CD4-positive, alpha-beta T cell treated with Interleukin-6 at 100 ng/mL for 8 hours (primary cell): ENCODE results near the gene VRK1.
"Not testable (repeated sequence)": the region's sequence is repeated elsewhere in the genome, so short reads cannot be mapped to it uniquely, and the experiment has no call there.

Experiments used
- DNase-seq: peaks from one replicate; pipeline ENCODE4 v3.0.0-alpha.2; 2020; ENCODE audit warnings: mixed read lengths, low spot score

The VRK1 gene

DNA sequence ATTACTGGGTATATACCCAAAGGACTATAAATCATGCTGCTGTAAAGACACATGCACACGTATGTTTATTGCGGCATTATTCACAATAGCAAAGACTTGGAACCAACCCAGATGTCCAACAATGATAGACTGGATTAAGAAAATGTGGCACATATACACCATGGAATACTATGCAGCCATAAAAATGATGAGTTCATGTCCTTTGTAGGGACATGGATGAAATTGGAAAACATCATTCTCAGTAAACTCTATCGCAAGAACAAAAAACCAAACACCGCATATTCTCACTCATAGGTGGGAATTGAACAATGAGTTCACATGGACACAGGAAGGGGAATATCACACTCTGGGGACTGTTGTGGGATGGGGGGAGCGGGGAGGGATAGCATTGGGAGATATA lies 86.8 kb downstream of the VRK1 start:
- DNase-seq, result not testable (repeated sequence)

DNA sequence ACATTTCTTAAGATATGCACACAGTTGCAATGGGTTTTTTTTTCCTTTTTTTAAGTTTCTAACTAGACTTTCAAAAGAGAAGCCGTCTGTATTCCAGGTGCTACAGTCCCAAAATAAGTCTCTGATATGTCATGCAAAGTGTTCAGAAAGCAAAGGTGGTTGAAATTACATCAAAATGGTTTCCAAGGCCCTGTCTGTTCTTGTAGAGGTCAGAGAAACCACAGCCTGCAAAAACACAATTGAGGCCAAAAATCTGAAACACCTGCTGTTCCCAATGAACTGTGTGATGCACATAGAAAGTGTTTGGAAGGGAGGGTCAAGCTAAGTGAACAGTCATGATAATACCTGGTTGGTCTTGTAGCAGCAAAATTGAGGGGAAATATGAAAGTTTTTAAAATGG lies 91.0 kb downstream of the VRK1 start:
- no peak for DNase-seq

DNA sequence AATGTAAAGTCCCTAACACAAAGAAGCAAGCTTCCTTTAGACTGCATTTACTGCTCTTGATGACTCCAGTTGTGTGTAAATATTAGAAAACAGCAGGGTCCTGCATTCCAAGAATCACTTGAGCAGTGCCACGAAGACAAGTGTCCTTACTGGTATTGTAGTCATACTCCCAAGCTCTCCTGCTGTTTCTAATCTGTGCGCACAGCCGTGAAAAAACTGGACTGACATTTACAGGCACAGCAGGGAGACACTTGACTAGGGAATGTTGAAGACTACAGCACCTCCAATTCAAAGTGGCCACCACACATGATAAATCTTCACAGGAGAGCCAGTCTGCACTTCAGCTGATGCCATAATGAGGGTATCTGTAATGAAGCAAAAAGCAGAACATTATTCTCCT lies 91.4 kb downstream of the VRK1 start:
- no peak for DNase-seq

DNA sequence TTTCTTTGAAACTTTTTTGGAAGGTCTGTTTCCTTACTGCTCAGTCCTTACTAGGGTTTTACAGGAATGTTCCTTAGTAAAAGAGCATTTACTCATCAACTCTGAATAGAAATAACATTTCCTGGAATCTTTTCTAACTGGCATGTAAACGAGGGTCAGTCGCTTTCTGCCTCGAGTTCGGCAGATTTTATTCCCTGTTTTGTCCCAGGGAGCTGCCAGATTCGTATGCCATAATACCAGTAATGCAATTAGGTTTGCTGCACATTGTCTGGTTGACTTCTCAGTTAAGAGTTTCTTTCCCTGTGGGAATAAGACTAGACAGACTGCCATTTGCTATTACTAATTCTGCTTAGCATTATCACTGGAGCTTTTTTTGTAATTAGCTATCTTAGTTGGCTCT lies 91.9 kb downstream of the VRK1 start:
- no peak for DNase-seq

DNA sequence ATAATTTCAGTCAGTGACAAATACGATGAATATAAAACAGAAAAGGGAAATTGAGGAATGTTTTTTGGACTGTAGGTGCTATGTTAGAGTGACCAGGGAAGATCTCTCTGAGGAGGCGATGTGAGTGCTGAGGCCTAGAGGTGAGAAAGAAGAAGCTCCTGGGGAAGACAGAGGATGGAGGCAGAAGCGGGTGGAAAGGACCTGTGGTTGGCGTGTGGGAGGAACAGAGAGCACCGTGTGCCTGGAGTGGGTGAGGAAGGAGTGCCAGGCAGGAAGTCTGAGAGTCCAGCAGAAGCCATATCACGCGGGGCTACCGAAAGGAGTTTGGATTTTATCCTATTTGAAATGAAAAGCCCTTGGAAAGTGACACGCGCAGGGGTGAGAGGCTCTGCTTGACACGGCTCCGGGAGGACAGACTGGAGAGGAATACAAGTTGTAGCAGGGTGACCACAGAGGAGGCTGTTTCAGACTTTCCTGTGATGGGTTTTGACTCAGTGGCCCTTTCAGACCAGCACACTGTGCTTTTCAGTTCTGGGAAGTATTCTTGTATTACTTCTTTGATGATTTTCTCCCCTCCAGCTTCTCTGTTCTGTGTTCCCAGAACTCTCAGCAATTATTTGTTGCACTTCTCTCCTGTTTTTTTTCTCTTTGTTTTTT lies 96.9 kb downstream of the VRK1 start:
- no peak for DNase-seq

DNA sequence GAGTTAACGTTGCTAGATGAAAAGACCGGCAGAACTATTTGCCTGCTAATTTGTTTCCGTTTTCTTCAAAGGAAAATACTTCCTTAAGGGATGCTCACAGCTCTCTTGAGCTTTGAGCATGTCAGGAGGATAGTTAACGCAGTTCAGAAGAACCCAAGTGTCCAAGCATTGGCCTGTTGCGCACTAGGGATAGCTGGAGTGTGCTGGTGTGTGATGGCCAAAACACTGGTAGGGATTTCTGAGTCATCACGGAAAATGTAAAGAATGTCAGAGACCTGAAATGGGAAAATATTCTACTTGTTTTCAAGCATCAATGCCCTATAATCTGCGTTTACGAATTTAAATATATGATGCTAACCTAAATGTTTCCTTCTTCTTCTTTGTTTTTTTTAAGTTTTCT lies 97.8 kb downstream of the VRK1 start:
- no peak for DNase-seq

DNA sequence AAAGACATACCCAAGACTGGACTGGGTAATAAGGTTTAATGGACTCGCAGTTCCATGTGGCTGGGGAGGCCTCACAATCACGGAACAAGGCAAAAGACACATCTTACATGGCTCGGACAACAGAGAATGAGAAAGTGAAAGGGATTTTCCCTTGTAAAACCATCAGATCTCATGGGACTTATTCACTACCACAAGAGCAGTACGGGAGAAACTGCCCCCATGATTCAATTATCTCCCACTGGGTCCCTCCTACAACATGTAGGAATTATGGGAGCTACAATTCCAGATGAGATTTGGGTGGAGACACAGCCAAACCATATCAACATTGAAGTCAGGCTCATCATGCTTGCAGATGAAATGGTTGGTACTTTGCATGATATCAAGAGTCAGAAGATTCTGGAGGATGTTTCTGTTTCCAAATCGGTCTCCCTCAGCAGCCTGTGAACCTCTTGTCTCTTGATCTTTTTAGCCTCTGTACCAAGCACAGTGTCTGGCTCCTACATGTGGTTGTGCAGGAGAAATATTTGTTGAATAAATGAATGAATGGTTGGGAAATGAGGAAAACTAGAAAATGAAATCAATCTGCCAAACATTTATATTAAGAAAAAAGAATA lies 98.6 kb downstream of the VRK1 start:
- no peak for DNase-seq

DNA sequence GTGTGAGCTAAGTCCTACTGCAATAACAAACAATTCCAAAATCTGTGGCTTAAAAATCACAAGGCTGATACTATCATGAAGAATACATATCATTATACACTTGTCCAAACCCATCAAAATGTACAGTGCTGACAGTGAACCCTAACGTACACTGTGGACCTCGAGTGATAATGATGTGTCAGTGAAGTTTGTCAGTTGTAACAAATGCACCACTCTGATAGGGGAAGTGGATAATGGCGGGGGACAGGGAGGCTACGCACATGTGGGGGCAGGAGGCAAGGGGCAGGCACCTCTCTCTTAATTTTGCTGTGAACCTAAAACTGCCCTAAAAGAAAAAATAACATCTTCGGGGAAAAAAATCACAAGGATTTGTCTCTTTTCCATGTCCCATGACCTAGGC lies 100.0 kb downstream of the VRK1 start:
- no peak for DNase-seq

DNA sequence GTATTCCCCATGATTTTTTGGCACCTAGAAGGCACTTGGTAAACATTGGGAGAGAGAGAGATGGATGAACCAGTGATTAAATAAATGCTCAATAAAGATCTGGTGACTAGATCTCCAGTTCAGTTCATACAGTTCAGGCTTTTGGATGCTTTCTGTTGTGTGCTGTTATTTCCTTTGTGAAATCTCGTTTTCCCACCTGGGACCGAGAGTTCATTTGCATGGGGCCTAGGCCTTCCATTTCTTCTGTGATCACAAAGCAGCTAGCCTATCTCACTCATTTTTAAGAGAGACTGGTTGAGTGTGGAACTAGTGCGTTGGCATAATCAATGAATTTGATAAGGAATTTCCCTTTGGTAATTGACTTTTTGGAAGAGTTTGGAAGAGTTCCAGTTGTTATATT lies 104.0 kb downstream of the VRK1 start:
- DNase-seq, result no peak

DNA sequence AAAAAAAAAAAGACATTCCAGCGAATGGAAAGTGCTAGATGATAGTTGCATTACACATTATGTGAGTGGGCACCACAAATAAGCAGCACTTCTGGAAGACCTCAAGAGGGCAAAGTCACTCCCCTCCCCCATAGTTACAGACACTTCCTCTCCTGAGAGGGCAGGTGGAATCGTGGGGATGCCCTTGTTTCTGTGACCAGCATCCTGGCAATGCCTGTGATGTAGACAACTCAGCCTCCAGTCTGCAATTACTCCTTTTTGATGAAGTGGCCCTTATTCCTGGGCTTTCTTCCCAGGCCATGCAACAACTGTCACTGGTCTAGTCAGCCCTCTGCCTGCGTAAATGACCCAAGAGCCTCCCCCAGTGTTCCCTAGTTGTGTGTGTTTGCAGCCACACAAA lies 104.8 kb downstream of the VRK1 start:
- DNase-seq, result no peak

DNA sequence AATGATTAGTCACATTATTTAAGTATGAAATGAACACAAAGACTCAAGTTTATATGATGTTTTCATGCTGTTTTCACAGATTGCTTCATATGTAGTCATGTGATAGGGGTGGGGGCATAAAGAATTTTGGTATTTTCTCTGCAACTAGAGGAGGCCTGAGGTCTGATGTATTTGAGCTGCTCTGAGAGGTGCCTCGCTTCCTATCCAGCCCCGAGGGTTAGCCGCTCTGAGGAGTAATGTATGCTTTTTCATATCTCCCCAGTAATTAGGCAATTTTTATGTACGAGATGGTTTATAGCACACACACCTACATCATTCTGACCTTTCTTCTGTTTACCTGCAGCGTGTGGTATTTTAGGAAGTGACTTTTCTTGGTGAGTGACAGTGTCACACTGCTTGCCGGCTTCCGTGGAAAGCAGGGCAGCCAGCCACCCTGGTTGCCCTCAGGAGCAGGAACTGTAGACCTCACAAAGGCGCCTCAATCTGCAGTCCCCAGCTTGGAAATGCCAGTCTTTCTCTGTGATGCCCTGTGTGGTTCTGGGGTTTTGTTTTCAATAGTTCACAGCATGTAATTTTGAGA lies 106.4 kb downstream of the VRK1 start:
- no peak for DNase-seq

DNA sequence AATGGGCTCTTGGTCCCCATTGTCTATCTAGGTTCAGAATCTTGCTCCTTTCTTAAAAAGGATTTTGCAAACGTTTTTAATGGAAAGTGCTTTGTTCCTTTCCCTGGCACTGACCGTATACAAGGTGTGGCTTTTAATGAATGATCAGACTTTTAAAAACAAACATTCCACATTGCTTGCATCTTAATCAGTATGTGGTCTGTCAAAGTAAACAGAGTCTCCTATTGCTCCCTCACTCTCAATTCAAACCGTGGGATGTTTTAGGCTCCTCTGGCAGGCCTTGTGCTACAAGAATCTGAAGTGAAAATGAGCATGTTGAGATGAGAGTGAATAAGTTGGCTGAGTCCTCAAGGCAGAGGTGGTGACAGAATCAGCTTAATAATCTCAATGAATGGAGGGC lies 107.0 kb downstream of the VRK1 start:
- no peak for DNase-seq

DNA sequence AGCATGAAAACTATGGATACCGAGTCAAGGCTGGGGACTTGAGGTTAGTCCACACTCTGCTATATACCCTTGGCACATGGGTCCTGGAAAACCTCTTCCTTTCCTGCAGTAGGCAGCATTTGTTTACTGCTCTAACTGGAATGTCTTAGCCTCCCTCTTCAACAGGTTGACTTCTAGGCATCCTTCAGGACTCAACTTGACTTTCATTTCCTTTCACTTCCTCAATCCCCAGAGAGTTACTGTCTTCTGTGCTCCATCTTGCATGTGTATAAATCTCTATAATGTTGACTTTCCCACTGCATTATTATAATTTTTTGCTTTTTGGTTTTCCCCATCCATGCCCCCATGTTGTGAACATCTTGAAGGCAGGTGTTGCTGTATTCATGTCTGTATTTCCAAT lies 107.9 kb downstream of the VRK1 start:
- DNase-seq, result no peak

DNA sequence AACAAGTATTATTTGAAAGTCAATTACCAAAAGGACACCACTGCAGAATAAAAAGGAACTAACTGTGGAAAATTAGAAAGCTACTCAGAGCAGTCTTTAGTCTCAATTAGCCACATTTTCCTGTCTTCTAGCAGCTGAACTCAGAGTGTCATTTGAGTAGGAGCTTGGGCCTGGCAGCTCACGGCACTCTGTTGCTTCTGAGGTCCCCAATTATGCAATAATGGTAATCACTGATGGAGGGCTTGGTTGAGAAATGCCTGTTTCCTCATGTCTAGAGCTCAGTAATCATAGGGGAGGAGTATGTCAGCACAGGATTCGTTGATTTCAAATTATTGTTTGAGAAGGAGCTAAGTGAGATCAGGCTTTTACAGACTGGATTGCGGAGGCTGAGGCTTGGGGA lies 108.6 kb downstream of the VRK1 start:
- DNase-seq, result no peak

DNA sequence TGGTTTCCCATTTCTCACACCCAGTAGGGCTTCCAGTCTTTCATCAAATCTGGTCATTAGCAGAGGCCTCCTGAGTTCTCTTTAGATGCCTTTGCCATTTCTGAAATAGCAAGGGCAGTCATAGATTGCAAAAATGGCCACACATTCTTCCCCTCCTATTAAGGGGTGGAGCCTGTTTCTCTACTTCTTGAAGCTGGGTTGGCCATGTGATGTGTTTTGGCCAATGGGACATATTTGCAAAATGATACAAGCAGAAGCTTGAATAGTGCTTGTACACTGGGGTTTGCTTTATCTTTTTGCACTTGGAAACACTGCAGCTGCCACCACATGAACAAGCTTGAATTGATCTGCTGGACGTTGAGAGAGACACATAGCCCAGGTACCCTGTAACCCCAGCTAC lies 109.3 kb downstream of the VRK1 start:
- DNase-seq, result no peak

DNA sequence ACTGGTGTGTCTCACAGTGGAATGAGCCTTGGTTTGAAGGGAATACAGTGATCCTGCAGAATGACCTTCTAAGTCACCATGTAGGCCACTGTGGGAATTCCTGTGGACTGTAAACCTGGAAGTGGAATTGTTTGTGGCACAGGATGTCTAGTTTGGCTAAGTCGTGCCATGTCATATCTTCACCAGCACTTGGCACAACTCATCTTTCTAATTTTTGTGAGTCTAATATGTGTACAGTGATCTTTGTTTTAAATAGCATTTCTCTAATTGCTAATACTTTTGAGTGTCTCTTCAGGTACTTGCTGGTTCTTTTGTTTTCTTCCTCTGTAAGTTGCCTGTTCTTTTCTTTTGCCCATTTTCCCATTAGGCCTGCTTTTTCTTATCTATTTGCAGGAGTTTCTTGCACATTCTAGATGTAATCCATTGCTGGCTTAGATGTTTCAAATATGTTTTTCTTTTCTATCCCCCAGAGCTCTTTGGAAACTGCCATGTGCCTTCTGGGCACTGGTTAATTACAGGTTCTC lies 112.7 kb downstream of the VRK1 start:
- DNase-seq, result no peak

DNA sequence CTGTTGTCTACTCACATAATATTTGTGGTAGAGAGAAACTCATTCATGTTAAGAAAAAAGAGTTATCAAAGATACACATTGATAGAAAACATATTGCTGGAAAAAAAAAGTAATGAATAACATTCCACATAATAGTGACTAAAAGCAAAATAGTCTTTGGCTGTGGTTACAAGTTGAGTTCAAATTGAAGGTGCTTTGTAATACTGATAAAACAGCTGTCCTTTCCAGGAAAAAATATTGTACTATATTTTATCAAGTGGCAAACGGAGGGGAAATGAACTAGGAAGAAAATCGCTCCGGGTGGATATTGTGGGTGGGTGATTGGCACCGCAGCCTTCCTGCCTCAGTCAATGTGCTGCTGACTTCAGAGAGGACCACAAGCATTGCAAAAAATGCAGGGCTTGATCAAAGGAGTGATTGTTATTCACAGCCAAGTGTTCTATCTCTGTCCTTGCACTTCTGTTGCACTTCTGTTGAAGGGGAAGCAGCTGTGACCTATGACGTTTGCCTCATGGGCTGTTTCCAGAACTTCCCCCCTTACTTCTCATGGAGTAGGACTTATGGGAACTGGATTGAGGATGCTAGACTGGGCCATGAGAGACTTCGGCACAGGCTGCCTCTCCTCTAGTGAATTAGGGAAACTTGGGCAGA lies 114.4 kb downstream of the VRK1 start:
- no peak for DNase-seq

DNA sequence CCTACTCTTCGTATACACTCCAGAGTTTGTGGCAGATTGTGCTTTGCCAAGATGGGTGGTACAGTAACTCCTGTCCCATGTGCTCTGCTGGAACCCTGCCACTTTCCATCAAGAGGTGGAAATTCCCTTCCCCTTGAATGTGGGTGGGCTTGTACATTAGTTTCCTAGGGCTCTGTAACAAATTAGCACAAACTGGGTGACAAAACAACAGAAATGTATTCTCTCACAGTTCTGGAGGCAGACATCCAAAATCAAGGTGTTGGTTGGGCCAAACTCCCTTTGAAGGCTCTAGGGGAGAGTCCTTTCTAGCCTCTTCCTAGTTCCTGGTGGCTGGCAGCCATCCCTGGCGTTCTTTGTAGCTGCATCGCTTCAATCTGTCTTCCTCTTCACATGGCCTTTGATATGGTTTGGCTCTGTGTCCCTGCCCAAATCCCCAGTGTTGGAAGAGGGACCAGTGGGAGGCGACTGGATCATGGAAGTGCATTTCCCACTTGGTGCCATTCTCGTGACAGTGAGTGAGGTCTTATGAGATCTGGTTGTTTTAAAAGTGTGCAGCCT lies 117.5 kb downstream of the VRK1 start:
- DNase-seq, result no peak

DNA sequence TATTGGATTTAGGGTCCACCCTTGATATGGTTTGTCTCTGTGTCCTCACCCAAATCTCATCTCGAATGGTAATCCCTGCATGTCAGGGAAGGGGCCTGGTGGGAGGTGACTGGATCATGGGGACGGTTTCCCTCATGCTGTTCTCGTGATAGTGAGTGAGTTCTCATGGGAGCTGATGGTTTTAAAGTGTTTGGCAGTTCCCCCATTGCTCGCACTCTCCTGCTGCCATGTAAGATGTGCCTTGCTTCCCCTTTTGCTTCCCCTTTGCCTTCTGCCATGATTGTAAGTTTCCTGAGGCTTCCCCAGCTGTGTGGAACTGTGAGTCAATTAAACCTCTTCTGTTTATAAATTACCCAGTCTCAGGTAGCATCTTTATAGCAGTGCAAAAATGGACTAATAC lies 118.3 kb downstream of the VRK1 start:
- DNase-seq, result no peak

DNA sequence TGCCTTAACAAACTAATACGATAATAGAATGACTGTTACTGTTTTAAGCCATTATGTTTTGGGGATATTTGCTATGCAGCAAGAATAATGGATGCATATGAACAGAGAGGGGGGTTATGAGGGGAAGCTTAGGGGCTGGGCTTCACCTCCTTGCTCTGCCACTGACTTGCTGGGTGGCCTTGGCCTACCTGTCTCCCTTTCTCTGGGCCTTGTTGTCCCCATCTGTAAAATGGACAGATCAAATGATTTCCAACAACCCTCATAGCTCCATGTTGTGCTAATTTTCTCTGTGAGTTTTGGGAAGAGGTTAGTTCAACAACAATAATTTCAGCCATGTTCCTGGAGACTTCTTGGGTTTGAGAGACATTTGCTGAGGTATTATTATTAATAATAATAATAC lies 119.6 kb downstream of the VRK1 start:
- DNase-seq, result no peak

DNA sequence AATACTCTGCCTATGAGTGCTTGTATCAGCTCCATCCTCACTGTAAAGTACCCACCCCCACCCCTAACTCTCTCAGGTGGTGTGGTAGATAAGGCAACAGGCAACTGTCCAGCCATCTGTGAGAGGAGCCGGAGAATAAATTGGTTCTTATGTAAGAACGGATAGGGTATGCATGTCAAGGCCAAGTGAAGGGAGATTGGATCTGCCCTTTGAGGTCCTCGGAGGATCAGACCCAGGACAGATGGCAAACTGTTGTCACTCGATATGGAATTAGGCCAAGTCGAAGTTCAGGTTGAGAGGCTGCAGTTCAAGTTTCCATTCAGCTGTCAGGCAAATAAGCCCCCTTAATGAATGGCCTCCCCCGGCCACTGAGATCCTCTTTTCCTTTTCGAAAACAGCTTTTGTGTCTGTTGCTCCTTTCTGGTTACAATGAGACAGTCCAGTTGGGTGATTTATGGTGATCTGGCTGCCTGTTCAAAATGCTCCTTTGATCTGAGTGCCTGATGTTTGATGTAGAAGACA lies 120.3 kb downstream of the VRK1 start:
- no peak for DNase-seq

DNA sequence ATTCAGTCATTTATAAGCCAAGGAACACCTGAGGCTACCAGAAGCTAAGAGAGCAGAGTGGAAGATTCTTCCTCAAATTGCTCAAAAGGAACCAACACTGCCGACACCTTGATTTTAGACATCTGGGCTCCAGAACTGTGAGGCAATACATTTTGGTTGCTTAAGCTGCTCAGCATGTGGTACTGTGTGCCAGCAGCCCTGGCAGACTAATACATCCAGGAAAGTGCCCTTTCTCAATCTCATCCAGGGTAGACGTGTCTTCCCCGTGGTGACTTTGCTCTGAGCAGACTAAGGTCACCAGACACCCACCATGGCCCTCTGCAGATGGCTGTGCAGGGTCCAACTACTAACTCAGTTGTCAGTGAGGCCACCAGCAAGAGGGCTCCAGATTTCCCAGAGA lies 122.8 kb downstream of the VRK1 start:
- no peak for DNase-seq

DNA sequence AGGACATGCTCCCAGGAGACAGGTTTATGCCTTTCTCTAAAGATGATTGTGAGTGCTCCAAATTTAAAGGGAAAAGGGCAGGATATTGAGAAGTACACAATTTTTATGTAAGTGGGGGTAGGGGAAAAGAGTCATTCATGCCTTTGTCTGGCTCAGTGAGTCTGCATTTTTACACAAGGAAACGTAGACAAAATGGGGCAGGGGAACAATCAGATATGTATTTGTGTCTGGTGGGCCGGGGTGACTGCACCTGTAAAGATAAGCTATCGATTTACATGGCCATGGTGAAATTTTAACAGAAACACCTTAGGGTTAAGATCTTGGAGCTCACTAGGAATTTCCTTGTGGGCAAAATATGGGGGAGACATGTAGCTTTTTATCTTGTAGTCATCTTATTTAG lies 123.6 kb downstream of the VRK1 start:
- no peak for DNase-seq
